Testis (tissue), 2 donors: Measurements from ENCODE around the gene TSPAN13.

Experiments
- POLR2A ChIP-seq: fragments of 450-650 bp; IDR thresholded peaks from one replicate; pipeline ENCODE4 v1.6.1; 2017; ENCODE audit warnings: antibody characterized with exemption, mild to moderate bottlenecking, moderate library complexity
- TF ChIP-seq, protein P1 (sequence below), 3 experiments: fragments of 450-650 bp in 2 of 3; fragments of 200-600 bp in 1 of 3; sonication (generic) in 1 of 3; IDR thresholded peaks; one replicate each; pipeline ENCODE4 v1.5.1; 2016 to 2019; ENCODE audit warnings: antibody characterized with exemption in 3 of 3, mild to moderate bottlenecking in 2 of 3, moderate library complexity in 1 of 3

- TF ChIP-seq, protein P1, sequence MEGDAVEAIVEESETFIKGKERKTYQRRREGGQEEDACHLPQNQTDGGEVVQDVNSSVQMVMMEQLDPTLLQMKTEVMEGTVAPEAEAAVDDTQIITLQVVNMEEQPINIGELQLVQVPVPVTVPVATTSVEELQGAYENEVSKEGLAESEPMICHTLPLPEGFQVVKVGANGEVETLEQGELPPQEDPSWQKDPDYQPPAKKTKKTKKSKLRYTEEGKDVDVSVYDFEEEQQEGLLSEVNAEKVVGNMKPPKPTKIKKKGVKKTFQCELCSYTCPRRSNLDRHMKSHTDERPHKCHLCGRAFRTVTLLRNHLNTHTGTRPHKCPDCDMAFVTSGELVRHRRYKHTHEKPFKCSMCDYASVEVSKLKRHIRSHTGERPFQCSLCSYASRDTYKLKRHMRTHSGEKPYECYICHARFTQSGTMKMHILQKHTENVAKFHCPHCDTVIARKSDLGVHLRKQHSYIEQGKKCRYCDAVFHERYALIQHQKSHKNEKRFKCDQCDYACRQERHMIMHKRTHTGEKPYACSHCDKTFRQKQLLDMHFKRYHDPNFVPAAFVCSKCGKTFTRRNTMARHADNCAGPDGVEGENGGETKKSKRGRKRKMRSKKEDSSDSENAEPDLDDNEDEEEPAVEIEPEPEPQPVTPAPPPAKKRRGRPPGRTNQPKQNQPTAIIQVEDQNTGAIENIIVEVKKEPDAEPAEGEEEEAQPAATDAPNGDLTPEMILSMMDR (IDR thresholded peaks at IDR 0.05): no peak
- TF ChIP-seq POLR2A: no peak
Measured at GRCh38 chr7:16815001-16815400, 61.4 kb downstream of the TSPAN13 start.
